GM12873 (cell line): Measurements from ENCODE around the gene NME4.

Experiments used
- TF ChIP-seq, protein P1 (sequence below): IDR thresholded peaks from 2 replicates; pipeline ENCODE4 v1.5.1; 2012; ENCODE audit warnings: low read depth, mild to moderate bottlenecking, moderate library complexity, low read length, control low read depth; ENCODE audit not compliant: insufficient read depth; ENCODE audit errors: missing control alignments

NME4 gene

DNA sequence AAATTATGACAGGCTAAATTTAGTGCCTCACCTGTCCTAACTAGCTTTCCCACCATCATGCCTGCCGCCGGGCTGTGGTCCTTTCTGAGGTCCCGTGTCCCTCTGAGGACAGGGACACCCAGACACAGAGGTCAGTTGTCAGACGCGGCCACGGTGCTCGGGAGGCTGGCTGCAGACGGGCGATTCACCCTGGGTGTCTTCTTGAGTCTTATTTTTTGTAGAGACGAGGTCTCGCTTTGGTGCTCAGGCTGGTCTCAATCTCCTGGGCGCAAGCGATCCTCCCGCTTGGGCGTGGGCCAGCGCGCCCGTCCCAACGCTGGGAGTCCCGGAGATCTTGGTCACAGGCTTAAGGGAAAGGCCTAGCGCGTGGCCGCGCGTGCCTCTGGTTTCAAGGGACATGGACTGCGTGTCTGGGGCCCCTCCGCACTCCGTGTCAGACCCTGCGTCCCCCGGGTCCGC, 27.7 kb downstream of the NME4 start:
- TF ChIP-seq, protein P1, sequence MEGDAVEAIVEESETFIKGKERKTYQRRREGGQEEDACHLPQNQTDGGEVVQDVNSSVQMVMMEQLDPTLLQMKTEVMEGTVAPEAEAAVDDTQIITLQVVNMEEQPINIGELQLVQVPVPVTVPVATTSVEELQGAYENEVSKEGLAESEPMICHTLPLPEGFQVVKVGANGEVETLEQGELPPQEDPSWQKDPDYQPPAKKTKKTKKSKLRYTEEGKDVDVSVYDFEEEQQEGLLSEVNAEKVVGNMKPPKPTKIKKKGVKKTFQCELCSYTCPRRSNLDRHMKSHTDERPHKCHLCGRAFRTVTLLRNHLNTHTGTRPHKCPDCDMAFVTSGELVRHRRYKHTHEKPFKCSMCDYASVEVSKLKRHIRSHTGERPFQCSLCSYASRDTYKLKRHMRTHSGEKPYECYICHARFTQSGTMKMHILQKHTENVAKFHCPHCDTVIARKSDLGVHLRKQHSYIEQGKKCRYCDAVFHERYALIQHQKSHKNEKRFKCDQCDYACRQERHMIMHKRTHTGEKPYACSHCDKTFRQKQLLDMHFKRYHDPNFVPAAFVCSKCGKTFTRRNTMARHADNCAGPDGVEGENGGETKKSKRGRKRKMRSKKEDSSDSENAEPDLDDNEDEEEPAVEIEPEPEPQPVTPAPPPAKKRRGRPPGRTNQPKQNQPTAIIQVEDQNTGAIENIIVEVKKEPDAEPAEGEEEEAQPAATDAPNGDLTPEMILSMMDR: no peak

DNA sequence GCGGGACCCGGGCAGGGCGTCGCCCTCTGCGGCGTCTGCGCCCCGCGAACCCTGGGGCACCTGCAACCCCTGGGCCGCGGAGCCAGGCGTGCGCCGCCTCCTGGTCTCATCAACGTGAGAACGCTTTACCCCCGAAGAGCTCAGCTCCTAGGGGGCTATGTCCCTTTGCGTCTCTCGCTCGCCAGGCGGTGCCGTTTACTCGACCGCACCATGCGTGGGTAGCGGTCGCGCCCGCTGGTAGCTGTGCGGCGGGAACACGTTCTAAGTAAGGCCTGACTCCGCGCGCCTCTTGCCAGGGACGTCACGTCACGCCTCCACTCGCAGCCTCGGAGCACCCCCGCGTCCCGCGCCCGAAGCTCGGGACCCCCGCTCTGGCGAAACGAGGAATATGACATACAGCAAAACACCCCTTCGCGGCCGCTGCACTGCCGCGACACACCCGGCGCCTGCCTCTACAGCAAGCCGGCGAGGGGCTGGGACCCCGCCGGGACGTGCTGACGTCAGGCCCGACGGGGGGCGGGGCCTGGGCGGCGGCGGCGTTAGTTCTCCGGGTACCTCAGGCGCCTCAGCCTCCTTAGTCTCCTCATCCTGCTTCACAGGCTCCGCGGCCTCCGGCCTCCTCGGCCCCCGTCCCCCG, 28.2 kb downstream of the NME4 start, which contains the start of gene RAB11FIP3:
RAB11FIP3 (plus strand) TSS at position 568 of the 637 bp plus-strand sequence. CDS start 358 bp downstream, outside the sequence.
- TF ChIP-seq, protein P1: peak; percentile 39

DNA sequence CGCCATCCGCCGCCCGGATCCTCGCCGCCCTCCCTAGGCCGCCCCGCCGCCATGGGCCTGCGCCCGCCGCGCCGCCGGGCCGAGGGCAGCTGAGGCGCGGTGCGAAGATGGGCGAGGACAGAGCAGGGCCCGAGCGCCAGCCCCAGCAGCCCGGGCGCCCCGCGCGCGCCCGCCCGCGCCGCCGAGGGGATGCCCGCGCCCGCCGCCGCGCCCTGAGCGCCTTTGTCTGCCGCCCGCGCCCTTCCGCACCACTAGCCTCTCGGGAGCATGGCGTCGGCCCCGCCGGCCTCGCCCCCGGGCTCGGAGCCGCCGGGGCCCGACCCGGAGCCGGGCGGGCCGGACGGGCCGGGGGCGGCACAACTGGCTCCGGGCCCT, 28.7 kb downstream of the NME4 start:
- TF ChIP-seq, protein P1: no peak

DNA sequence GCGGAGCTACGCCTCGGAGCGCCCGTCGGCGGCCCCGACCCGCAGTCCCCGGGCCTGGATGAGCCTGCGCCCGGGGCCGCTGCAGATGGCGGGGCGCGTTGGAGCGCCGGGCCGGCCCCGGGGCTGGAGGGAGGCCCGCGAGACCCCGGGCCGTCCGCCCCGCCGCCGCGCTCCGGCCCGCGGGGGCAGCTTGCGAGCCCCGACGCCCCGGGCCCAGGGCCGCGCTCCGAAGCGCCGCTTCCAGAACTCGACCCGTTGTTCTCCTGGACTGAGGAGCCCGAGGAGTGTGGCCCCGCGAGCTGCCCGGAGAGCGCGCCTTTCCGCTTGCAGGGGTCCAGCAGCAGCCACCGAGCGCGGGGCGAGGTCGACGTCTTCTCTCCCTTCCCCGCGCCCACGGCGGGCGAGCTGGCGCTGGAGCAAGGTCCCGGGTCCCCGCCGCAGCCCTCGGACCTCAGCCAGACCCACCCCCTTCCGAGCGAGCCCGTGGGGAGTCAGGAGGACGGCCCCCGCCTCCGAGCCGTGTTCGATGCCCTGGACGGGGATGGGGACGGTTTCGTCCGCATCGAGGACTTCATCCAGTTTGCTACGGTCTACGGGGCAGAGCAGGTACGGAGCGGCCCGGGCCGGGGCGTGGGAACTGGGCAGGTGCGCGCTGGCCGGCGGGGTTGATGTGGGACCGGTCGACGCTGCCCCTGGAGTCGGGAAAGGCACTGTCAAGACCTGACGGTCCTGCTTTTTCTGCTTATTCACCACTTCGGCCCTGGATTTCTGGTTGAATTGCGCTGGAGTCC, 29.3 kb downstream of the NME4 start:
- TF ChIP-seq, protein P1: no peak

DNA sequence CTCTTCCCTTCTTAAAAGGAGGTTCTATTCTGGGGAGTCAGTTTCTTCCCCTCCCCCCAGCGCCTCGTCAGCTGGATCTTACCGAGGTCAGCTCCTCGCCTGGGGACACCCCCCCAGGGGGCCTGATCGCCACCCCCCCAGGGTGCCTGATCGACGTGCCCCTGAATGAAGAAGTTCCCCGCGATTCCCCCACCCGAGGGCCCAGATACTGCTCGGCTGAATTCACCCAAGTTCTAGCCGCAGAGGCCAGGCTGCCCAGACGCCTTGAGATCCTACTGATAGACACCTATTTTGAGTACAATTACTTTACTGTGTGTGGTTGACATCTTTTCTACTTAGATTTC, 29.9 kb downstream of the NME4 start:
- TF ChIP-seq, protein P1: no peak

DNA sequence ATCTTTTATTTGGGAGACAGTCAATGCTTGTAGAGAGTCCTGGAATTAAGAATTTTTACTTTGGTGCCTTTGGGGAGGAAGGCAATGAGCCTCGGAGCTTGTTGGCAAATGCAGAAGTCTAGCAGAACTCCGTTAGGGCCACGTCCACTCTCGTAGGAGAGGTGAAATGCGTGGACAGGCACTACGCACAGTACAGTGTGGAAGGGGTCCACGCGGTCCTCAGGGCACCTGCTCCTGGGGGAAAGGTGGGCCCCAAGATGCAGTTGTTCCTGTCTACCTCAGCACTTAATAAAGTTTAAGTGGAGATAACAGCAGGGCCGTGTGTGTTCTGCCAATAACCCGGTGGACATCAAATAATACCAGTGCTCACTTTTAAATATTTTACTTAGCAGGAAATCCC, 30.3 kb downstream of the NME4 start:
- TF ChIP-seq, protein P1: no peak

DNA sequence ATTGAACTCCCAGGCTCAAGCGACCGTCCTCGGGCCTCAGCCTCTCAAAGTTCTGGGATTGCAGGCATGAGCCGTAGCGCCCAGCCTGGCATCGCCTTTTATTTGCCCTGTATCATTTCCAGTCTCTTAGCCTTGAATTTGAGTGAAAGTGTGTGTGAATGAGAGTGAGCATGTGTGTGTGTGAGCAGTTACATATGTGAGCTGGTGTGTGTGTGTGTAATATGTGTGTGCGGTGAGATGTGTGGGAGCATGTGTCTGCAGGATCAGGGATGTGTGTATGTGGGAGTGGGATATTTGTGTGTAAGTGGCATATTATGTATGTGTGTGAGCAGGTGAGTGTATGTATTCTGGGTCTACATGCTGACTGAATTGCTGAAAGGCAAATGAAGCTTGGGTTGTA, 33.9 kb downstream of the NME4 start:
- TF ChIP-seq, protein P1: no peak
